ENCODE data around the gene IFNAR1. TPM values are rescaled to one million over a fixed set of nuclear protein-coding genes. Genes with fewer than 3 reads are reported as not detected.

Gene IFNAR1
- total RNA-seq, 1 donor from 2014 or later: 8.2 TPM

- FAIRE-seq: no peak
- peak; percentile 75 for DNase-seq (ENCODE audit: low read depth)
- Histone ChIP-seq H3K27me3 (ENCODE audit: control insufficient read depth, insufficient read depth, low read length) (no peaks in the 10 kb centered on the region), H3K36me3 (ENCODE audit: control insufficient read depth, insufficient read depth, low read length) (no peaks in the 10 kb centered on the region), H3K4me3 (ENCODE audit: low read depth, low read length) (no peak overlapping the region)
- TF ChIP-seq CTCF (IDR thresholded peaks at IDR 0.05; ENCODE audit: insufficient read depth, low read length, severe bottlenecking): no peak
Measured at GRCh38 chr21:33373451-33373850, 48.7 kb downstream of the IFNAR1 start.

GRCh38 chr21:33374080-33374449 lies 49.3 kb downstream of the IFNAR1 start:
- Histone ChIP-seq H3K36me3 (ENCODE audit: control insufficient read depth, insufficient read depth, low read length) (no peaks in the 10 kb centered on the region), H3K27me3 (ENCODE audit: control insufficient read depth, insufficient read depth, low read length) (no peaks in the 10 kb centered on the region), H3K4me3 (ENCODE audit: low read depth, low read length) (no peak overlapping the region)
- FAIRE-seq: no peak
- TF ChIP-seq CTCF (IDR thresholded peaks at IDR 0.05; ENCODE audit: insufficient read depth, low read length, severe bottlenecking): no peak
- peak; percentile 48 for DNase-seq (ENCODE audit: low read depth)

GRCh38 chr21:33374450-33375096 lies 49.8 kb downstream of the IFNAR1 start:
- no peaks in the 10 kb centered on the region for H3K36me3 ChIP-seq (ENCODE audit: control insufficient read depth, insufficient read depth, low read length)
- no peak overlapping the region for H3K4me3 ChIP-seq (ENCODE audit: low read depth, low read length)
- peak; percentile 69 for DNase-seq (ENCODE audit: low read depth)
- no peaks in the 10 kb centered on the region for H3K27me3 ChIP-seq (ENCODE audit: control insufficient read depth, insufficient read depth, low read length)
- peak; percentile 54 for TF ChIP-seq CTCF (IDR thresholded peaks at IDR 0.05; ENCODE audit: insufficient read depth, low read length, severe bottlenecking)
- no peak for FAIRE-seq

GRCh38 chr21:33375101-33375644 lies 50.4 kb downstream of the IFNAR1 start:
- DNase-seq (ENCODE audit: low read depth) (no peak), FAIRE-seq (no peak)
- H3K27me3 ChIP-seq (ENCODE audit: control insufficient read depth, insufficient read depth, low read length): no peaks in the 10 kb centered on the region

GRCh38 chr21:33377221-33377920 lies 52.6 kb downstream of the IFNAR1 start:
- no peak for TF ChIP-seq CTCF (IDR thresholded peaks at IDR 0.05; ENCODE audit: insufficient read depth, low read length, severe bottlenecking)
- Histone ChIP-seq H3K4me3 (ENCODE audit: low read depth, low read length) (no peak overlapping the region), H3K36me3 (ENCODE audit: control insufficient read depth, insufficient read depth, low read length) (no peaks in the 10 kb centered on the region), H3K27me3 (ENCODE audit: control insufficient read depth, insufficient read depth, low read length) (no peaks in the 10 kb centered on the region)
- FAIRE-seq (no peak), DNase-seq (ENCODE audit: low read depth) (no peak)

More at GRCh38 chr21:33375101-33375644, 50.4 kb downstream of the IFNAR1 start:
- Histone ChIP-seq H3K4me3 (ENCODE audit: low read depth, low read length) (no peak overlapping the region), H3K36me3 (ENCODE audit: control insufficient read depth, insufficient read depth, low read length) (no peaks in the 10 kb centered on the region)
- no peak for TF ChIP-seq CTCF (IDR thresholded peaks at IDR 0.05; ENCODE audit: insufficient read depth, low read length, severe bottlenecking)

All from bronchial epithelial cell (primary cell).